Endothelial cell of umbilical vein (primary cell): ENCODE measurements around the gene PSG11.
"Not testable (repeated sequence)": the region's sequence is repeated elsewhere in the genome, so short reads cannot be mapped to it uniquely, and the experiment has no call there.

Experiments
- CTCF ChIP-seq, 2 donors: IDR thresholded peaks; 1 replicate in 1 of 2; 2 replicates in 1 of 2; pipeline ENCODE4 v1.5.1; 2011; ENCODE audit warnings: low read length in 2 of 2, mild to moderate bottlenecking in 2 of 2, moderate library complexity in 2 of 2, control low read depth in 1 of 2, inconsistent platforms in 1 of 2, low read depth in 1 of 2; ENCODE audit not compliant: insufficient read depth in 1 of 2; ENCODE audit errors: extremely low read depth in 1 of 2
- EZH2 ChIP-seq: IDR thresholded peaks from 2 replicates; pipeline ENCODE4 v1.6.1; 2012; ENCODE audit warnings: borderline replicate concordance, low read depth, mild to moderate bottlenecking, moderate library complexity, low read length, inconsistent platforms; ENCODE audit not compliant: severe bottlenecking
- FOS ChIP-seq: IDR thresholded peaks from 2 replicates; pipeline ENCODE4 v1.6.1; 2011; ENCODE audit warnings: mild to moderate bottlenecking, low read length, moderate library complexity, borderline replicate concordance; ENCODE audit not compliant: insufficient read depth
- GATA2 ChIP-seq: IDR thresholded peaks from 2 replicates; pipeline ENCODE4 v1.7.0; 2011; ENCODE audit warnings: low read depth, mild to moderate bottlenecking, moderate library complexity, mixed read lengths, low read length; ENCODE audit not compliant: insufficient read length, insufficient read depth
- JUN ChIP-seq: IDR thresholded peaks from 2 replicates; pipeline ENCODE4 v1.6.1; 2011; ENCODE audit warnings: borderline replicate concordance, low read depth; ENCODE audit not compliant: insufficient read length, insufficient read depth
- MAX ChIP-seq: IDR thresholded peaks from 2 replicates; pipeline ENCODE4 v1.6.1; 2011; ENCODE audit not compliant: insufficient read depth, insufficient read length
- MYC ChIP-seq: IDR thresholded peaks from one replicate; pipeline ENCODE4 v1.6.1; 2011; ENCODE audit warnings: mild to moderate bottlenecking, low read depth, low read length
- POLR2A ChIP-seq: IDR thresholded peaks from 2 replicates; pipeline ENCODE4 v1.6.1; 2012; ENCODE audit warnings: low read depth, mild to moderate bottlenecking, control low read depth, low read length
- POLR2AphosphoS5 ChIP-seq: IDR thresholded peaks from 2 replicates; pipeline ENCODE4 v1.6.1; 2012; ENCODE audit warnings: low read depth, mild to moderate bottlenecking, control low read depth, low read length, moderate library complexity; ENCODE audit not compliant: insufficient read depth

GRCh38 chr19:42988206-42988605 is 38.1 kb downstream of the PSG11 start:
- TF ChIP-seq MYC; POLR2AphosphoS5; CTCF (IDR thresholded peaks at IDR 0.05; ENCODE audit: extremely low read depth in 1 of 2, insufficient read depth in 1 of 2, low read depth in 1 of 2, low read length in 2 of 2); EZH2; POLR2A; MAX; JUN; FOS; GATA2: not testable (repeated sequence)
